Stimulated activated CD4-positive, alpha-beta T cell treated with anti-CD3 and anti-CD28 coated beads, Interleukin-4, amount 100 ng/mL, for 4 hours (primary cell): ENCODE measurements around the gene HOXD11.

Experiments used
- DNase-seq, 2 experiments: peaks; one replicate each; pipeline ENCODE4 v3.0.0-alpha.2; 2020

Gene HOXD11

DNA sequence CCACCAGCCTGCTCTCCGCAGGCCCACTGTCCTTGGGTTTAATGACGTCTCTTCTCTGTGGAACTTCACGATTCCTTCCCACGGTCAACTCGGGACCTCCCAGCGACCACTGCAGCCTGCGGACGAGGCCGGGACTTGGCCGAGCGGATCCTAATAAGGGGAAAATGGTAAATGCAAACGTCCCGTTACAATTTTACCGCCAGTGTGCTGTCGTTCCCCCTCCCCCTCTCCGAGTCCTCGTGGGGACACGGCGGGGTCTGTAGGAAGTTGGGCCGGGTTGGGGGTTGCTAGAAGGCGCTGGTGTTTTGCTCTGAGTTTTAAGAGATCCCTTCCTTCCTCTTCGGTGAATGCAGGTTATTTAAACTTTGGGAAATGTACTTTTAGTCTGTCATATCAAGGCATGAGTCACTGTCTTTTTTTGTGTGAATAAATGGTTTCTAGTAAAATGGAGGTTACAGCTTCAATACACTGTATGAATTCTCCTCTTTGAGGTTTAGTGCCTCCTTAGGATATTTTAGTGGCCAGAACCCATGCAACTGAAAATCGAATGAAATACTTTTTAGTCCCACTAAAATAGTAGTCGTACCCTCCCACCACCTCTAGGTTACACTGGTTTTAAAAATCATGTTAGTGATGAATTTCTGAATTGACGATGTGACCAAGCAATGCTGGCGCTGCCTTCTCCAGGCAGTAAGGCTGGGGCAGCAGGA, 2.3 kb downstream of the HOXD11 start:
- DNase-seq = no peak

DNA sequence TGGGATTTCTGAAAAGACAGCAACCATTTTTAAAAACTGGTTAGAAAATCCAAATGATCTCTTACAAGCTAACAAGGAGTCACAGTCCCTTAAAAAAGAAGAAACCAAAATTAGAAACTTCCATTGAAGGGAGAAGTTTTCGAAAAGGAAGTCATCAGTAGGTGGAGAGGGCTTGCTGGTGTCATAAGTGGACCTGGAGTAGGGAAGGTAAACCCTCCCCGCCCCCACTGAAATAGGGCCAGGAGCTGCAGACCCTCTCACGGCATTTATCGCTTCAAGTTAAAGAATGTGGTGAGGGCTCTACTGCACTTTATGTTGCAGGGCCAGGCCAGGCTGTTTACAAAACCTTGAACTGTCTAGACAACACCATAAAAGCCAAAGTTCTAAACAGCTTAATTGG, 2.9 kb downstream of the HOXD11 start:
- no peak for DNase-seq

DNA sequence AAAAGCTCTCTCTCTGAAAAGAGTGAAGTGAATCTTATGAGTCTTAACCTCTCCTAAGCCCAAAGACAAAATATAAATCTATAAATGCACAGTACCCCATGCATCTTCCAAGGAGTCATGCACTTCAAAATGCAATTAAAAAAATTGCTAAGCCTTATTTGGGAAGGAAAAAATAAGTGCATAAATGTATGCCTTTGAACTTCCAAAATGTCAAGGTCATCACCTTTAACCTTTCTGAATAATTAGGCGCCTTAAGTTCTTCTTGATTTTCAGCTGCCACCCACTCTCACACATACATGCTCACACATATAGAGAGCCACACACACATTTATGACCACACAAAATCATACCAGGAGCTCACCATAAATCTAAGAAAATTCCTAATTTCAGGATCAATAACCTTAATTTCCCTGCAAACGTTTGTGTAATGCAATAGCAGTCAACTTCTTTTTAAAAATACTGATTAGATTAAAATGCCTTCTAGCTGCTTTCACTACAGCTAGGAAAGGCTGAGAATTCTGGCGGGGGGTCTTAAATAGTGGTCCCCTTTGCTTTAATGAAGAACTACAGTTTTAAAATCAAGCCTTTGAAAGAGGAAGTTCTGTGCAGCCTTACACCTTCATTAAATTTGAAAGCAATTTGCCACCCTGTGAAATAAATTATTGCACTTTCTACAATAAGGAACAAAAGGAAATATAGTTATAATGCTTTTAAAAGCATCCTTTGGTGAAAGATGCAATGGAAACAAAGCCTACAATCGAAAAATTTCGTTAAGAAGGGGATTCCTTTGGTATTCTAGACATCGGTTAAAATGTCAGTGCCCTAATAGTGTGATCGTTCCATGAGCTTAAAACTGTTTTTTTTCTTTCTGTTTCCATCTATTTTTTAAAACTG, 3.6 kb downstream of the HOXD11 start:
- no peak for DNase-seq

DNA sequence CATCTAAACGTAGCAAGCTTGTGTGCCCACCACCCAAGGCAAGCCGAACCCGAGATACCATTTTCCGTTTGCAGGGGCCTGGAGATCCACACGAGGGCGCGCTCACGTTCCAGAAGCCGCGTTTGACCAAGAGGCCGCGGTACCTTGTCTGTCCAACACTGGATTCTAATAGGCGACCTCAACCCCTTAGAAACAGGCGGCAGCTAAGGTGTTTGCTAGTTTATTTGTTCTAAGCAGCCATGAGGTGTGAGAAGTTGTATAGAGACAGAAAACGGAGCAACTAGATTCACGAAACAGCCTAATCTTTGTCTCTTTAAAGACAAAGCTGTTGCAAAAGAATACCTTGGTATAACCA, 4.2 kb downstream of the HOXD11 start:
- no peak for DNase-seq

DNA sequence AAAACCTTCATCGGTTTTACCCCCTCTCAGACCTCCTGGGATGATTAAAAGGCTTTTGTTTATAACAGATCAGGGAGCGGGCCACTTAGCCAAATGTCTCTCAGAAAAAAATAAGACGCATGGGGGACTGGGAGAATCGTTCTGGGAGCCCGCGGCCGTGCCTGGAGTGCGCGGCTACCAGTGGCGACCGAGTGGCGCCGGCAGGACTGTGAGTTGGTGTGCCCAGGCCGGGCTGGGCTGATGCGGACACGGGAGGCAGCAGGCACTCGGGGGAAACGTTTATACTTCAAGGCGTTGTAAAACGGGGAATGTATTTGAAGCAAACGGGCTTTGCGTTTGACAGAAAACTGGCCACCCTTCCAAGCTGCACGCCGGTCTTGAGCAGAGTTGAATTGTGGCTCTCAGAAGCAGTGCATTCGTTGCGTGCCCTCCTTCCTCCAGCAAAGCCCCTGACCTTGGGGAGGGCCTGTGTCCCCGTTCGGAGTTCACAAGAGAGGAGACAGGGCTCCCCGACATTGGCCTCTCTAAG, 4.8 kb downstream of the HOXD11 start:
- no peak for DNase-seq

DNA sequence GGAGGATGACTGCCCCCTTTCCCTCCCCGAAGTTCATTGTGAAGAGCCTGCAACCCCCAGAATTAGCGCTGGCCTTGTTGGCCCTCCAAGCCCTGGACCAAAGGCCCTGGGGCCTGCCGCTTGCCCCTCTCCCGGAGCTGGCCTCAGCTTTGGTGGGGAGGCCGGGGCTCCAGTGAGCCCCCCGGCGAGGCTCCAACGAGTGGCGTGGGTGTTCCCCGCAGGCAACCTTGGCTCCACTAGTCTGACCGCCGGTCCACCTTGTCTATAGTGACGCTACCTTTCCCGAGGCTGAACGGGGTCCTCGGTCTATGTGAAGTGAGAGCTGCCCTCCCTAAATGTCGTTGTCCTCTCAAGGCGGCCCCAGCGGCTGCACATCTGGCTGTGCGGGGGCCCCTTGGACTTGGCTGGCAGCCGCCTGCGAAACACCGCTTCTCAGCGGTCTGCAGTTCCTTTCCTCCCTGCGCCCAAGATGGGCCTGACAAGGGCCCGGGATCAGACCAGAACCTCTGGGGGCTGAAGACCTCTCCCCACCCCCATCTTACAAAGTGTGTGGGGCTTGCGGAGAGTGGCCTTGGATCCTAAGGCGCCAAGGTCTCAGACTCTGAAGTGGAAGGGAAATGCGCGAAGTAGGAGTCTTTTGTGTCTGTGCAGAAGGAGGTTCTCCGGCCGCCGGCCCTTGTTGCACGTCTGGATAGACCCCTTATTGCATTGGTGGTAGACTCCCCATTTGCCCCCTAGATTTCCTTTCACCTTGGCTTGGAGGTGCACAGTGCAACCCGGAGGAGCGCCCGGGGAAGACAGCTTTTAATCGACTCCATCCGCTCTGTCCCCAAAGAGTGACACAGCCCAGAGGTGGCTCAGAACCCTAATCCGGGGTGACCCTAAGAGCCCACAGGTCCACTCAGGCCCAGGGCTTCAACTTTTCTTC, 5.6 kb downstream of the HOXD11 start:
- no peak for DNase-seq

DNA sequence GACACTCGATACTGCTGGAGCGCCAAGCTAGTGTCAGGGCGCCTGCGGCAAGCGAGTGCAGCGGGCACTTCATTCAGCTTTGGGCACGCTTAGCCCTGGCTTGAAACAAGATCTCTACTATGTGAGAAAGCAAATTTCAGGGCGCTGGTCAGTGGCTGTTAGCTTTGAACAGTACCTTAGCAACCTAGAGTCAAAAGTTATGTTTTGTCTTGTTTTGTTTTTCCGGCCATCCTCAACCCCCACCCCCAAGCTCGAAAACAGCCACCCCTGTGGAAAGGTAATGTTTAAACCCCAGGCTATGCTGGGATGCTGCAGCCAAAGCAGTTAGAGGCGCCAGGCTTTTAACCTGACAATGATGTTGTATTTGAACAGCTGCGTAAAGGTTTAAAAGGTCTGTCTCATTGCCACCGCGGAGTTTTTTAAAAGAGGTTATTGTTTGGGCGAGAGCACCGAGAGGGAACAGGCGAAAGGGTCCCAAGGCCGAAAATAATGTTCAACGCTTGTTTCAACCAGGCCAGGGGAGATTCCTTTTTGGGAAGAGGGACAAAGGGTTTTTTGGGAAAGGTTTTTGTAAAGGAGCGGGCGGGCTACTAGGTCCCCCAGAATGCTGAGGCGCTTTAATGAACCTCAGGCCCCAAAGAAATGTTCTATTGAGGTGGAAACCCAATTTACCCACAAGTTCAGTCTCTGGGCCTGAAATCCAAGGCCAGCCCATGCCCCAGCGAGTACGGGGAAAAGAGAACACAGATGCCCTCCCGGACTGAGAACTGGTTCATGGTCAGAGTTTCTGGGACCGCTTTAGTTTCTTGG, 7.2 kb downstream of the HOXD11 start:
- no peak for DNase-seq

DNA sequence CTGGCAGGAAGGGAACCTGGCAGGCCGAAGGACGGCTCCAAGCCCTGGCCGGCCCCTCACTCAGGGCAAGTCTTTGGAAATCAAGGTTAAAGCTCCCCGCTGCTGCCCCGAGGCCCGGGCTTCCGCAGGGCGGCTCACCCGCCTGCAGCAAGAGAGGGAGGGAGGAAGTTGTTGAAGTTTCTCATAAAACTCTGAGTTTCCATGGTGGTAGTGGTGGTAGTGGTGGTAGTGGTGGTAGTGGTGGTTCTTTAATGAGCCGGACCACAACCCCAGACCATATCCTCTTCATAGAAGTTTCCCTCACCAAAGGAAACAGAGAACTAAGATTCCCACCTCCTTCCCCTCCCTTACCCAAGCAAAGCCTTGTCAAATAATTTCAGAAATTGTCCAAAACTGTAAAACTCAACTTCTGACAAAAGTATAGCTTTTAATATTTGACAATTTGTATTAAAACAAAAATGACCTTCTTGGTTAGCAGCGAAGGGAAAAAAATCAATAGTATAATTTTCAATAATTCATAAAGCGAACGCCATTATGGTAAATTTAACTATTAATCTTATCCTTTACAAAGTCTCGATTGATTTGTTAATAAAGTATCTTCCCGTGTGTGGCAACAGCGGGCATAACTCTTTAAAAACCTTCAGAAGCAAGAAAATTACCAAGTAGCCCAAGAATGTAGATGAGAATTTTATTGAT, 8.0 kb downstream of the HOXD11 start:
- DNase-seq = no peak

DNA sequence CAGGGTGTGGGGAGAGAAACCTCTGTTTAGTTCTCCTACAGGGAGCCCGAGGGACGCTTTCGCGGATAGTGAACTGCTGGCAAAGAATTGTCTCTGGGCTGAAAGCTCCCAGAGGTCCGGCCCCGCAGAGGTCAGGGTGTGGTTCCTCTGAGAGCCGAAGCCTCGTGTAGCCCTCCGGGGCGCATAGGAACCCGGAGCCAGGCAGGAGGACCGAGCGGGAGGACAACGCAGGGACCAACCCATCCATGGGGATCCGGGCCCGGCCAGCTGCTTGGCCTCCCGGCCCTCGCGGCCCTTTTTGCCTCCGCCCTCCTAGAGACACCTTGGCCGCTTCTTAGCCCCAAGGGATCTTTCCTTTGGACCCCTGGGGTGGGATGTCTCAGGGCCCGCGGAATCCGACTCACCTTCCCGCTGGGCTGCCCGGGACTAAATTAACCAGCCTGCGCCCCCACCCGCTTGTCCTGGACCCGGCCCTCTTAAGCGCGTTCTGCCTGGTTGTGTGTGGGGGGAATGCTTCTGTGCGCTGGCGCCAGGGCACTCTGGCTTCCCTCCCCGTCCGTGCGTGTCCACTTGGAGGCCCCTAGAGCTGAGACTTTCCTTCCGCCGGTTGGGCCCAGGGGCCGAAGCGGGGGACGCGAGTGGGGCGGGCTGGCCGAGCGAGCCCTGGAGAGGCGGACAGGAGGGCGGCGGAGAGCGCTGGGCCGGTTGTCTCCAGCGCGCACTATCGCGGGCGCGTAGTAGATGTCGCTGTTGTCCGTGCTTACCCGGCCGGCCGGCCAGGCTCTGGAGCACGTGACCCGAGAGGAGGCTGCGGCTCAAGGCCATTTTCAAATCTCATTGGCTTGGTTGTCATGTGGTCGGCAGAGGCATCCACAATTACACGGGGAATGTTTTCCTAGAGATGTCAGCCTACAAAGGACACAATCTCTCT, 9.1 kb downstream of the HOXD11 start, which contains the start of gene HOXD10:
Gene HOXD10, plus strand, starts transcription at position 896 of the 931 bp plus-strand sequence. CDS start 56 bp downstream, outside the sequence.
- DNase-seq = no peak

DNA sequence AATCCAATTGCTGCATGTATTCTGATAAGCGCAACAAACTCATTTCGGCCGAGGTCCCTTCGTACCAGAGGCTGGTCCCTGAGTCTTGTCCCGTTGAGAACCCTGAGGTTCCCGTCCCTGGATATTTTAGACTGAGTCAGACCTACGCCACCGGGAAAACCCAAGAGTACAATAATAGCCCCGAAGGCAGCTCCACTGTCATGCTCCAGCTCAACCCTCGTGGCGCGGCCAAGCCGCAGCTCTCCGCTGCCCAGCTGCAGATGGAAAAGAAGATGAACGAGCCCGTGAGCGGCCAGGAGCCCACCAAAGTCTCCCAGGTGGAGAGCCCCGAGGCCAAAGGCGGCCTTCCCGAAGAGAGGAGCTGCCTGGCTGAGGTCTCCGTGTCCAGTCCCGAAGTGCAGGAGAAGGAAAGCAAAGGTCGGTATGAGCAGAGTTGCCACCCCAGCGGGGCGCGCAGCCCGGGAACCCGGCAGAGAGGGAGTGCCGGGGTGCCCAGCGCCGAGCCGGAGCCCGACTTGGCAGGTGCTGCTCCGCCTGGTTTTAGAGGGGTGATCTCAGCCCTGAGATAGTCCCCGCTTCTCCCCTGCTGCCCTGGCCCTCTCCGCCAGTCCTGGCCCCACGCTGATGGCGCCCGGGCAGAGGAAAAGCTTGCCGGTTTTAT, 10.2 kb downstream of the HOXD11 start:
- no peak for DNase-seq

DNA sequence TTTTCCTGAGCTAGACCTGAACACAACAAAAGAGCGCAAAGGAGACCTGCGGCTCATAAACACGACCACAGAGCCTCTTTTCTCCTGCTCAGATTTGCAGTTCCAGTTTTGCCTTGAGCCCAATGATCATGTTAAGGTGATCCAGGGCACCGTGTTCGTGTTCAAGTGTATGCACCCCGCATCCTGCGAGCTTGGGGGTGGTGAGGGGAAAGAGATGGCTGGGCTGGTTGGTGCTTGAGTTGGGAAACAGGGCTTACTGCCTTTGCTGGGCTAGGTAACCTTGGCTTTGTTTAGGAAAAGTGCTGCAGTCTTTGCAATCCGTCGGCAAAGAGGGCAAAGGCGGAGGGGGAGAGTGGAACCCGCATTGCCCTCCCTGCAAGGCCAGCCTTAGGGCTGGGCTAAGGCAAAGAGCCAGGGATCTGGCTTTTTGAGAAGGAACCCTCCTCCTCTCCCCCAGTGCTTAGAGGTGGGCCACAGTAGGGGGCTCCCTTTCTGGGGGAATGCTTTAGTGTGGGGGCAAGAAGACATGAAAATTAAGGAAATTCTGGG, 10.8 kb downstream of the HOXD11 start:
- DNase-seq = no peak

DNA sequence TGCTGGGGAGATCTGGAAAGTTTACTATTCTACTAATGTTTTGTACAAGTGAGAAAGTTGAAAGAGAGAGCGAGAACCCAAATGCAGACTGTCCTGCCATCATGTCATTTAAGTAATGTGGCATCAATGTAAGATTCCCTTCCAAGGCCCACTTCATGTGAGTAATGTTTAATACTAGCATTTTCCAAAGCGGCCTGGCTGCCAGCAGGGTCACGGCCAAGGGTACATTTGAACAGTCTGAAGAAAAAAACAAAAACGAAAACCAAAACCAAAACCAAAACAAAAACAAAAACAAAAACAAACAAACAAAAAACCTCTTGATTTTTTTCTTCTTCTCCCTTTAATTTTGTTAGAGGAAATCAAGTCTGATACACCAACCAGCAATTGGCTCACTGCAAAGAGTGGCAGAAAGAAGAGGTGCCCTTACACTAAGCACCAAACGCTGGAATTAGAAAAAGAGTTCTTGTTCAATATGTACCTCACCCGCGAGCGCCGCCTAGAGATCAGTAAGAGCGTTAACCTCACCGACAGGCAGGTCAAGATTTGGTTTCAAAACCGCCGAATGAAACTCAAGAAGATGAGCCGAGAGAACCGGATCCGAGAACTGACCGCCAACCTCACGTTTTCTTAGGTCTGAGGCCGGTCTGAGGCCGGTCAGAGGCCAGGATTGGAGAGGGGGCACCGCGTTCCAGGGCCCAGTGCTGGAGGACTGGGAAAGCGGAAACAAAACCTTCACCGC, 11.7 kb downstream of the HOXD11 start:
- DNase-seq = no peak

DNA sequence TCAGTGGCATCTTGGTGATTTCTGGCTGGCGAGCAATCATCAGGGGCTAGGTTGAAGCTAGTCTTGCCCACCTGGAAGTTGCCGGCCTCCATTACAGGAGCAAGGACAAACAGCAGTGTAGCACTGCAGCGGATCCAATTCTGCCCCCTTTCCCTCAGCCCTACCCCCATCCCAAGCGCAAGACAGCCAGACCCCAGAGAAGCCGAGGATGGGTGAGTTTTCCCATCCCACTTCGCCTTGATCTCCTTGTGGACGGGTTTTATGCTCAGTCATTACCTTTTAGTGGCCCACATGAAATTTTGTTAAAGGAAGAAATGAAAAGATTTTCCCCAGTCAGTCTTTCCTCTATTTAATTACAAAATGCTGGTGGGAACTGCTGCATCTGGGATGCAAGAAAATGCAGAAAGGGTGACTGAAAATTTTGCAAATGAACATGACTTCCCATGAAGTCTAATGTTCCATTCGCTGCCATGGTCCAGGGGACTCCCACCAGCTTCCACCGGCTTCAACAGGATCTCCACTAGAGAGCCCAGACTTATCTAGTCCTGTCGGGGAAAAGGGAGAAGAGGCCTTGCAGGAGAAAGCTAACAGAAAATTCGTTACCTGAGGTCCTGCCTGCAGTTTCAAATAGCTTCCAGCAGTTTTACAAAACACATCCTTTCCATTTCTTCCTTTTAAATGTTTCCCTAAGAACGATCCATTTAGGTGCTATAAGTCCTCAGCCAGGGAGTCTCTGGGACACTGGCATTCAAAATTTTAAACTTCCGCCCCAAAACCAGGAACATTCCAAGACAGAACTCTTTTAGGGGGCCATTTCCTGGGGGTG, 13.5 kb downstream of the HOXD11 start:
- DNase-seq = no peak

DNA sequence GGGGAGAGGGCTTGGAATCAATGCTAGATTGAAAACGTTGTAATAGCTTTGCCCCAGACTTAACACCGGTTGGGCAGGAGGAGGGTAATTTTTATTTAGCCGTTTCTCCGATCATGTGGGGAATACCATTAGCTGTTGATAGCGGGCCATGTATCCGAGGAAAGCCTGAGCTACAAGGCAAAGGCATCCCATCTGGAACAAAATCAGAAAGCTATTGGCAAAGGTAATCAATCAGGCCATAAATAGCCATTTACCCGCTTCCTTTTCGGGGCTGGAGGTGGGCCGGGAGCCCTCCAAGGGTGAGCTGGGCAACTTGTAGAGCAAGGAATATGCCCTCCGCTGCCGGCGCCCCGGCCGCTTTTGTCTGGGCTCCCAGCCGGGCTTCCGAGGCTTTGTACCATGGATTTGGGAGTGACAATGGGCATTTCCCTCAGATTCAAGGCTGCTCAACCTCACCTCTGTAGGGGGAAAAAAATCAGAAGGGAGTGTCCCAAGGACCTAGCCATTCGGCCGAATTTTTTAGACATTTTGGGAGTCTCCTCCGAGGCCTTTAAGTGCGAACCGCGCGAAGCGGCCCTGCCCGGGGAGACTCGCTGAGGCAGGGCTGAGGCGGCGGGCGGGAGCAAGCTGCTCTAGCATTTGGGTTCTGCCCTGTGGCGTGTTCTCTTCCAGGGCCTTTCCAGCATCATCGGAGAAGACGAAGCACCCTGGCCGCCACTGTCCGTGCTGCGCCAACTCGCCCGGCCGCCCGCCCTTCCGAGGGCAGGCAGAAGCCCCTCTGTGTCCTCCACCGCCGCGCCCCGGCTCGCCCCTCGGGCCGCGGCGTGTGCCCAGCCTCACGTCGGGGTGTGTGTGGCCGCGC, 14.3 kb downstream of the HOXD11 start:
- DNase-seq = no peak

DNA sequence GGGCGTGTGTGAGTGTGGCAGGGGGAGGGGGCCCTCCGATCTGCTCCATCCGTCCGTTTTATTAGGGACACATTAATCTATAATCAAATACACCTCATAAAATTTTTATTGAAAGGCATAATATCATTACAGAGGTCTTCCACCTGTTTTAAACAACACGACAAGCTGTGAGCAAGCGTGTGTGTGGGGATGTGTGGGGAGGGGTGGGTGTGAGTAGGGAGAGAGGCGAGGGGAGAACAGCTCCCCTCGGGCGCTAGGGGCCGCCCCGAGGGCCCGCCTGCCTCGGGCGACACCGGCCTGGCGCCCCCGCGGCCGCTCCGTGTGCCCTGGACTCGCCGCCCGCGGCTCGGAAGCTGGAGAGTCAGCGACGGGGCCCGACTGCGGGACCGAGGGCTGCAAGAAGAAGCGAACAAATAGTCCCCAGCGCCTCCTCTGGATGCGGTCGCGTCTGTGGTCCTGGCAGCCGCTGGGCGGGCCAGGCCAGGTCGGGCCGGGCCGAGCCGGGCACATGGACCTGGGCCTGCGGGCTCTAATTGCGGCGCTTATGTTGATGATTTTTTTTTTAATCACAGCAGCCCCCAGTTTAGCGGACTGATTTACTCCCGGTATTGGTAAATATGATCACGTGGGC, 15.1 kb downstream of the HOXD11 start:
- no peak for DNase-seq
